HepG2 (cell line): ENCODE measurements around the gene FNDC3B. TPM values are rescaled to one million over a fixed set of nuclear protein-coding genes. Genes with fewer than 3 reads are reported as not detected.

Experiments used
- ATF2 ChIP-seq: sonication (generic); formaldehyde crosslinking; IDR thresholded peaks from 2 replicates; pipeline ENCODE4 v1.4.0; 2020; ENCODE audit warnings: missing genetic modification reagents
- HOXA5 ChIP-seq: sonication (generic); formaldehyde crosslinking; IDR thresholded peaks from 2 replicates; pipeline ENCODE4 v1.4.0; 2020; ENCODE audit warnings: missing genetic modification reagents
- HOXA7 ChIP-seq: sonication (generic); formaldehyde crosslinking; IDR thresholded peaks from 2 replicates; pipeline ENCODE4 v1.8.1; 2022; ENCODE audit warnings: mild to moderate bottlenecking, missing genetic modification reagents, moderate library complexity
- IRX3 ChIP-seq: sonication (generic); formaldehyde crosslinking; IDR thresholded peaks from 2 replicates; pipeline ENCODE4 v1.8.1; 2023; ENCODE audit warnings: mild to moderate bottlenecking, low read depth, missing genetic modification reagents, borderline replicate concordance
- MEIS1 ChIP-seq: sonication (generic); formaldehyde crosslinking; IDR thresholded peaks from 2 replicates; pipeline ENCODE4 v1.9.0; 2021; ENCODE audit warnings: mild to moderate bottlenecking, missing genetic modification reagents, moderate library complexity, borderline replicate concordance
- MIER2 ChIP-seq: IDR thresholded peaks from 2 replicates; pipeline ENCODE4 v1.6.1; 2016; ENCODE audit warnings: missing biosample characterization, missing genetic modification reagents
- MTF2 ChIP-seq: sonication (generic); formaldehyde crosslinking; IDR thresholded peaks from 2 replicates; pipeline ENCODE4 v1.5.0; 2020; ENCODE audit warnings: missing genetic modification reagents, borderline replicate concordance
- MXD3 ChIP-seq: IDR thresholded peaks from 2 replicates; pipeline ENCODE4 v1.6.1; 2016; ENCODE audit warnings: mild to moderate bottlenecking, missing biosample characterization, missing genetic modification reagents
- NR0B2 ChIP-seq: sonication (generic); formaldehyde crosslinking; IDR thresholded peaks from 2 replicates; pipeline ENCODE4 v1.4.0; 2020; ENCODE audit warnings: mild to moderate bottlenecking, missing genetic modification reagents
- PPARG ChIP-seq: conservative IDR thresholded peaks from 2 replicates; pipeline ENCODE4 v1.6.1; 2016; ENCODE audit warnings: missing biosample characterization, missing genetic modification reagents
- RAD21 ChIP-seq: fragments of 450-650 bp; formaldehyde crosslinking; IDR thresholded peaks from 2 replicates; pipeline ENCODE4 v1.5.0; 2020; ENCODE audit warnings: mild to moderate bottlenecking
- SIN3A ChIP-seq: IDR thresholded peaks from 2 replicates; pipeline ENCODE4 v1.6.1; 2011; ENCODE audit warnings: low read depth, mild to moderate bottlenecking, control low read depth, low read length, borderline replicate concordance
- SRSF1 ChIP-seq: fragments of 200-400 bp; formaldehyde crosslinking; optimal IDR thresholded peaks from 2 replicates; pipeline ENCODE3; 2017; ENCODE audit warnings: mild to moderate bottlenecking, low read depth, low read length, moderate library complexity
- TARDBP ChIP-seq: sonication (generic); formaldehyde crosslinking; IDR thresholded peaks from 2 replicates; pipeline ENCODE4 v1.8.0; 2022; ENCODE audit warnings: mild to moderate bottlenecking, missing genetic modification reagents
- TEF ChIP-seq: sonication (generic); formaldehyde crosslinking; IDR thresholded peaks from 2 replicates; pipeline ENCODE4 v1.5.0; 2020; ENCODE audit warnings: missing genetic modification reagents
- TSC22D2 ChIP-seq: sonication (generic); formaldehyde crosslinking; IDR thresholded peaks from 2 replicates; pipeline ENCODE4 v1.5.1; 2020; ENCODE audit warnings: missing genetic modification reagents, mild to moderate bottlenecking, borderline replicate concordance
- ZBTB26 ChIP-seq: IDR thresholded peaks from 2 replicates; pipeline ENCODE4 v1.6.1; 2016; ENCODE audit warnings: missing compliant biosample characterization, missing genetic modification reagents, borderline replicate concordance
- ZBTB39 ChIP-seq: sonication (generic); formaldehyde crosslinking; IDR thresholded peaks from 2 replicates; pipeline ENCODE4 v1.5.0; 2020; ENCODE audit warnings: missing genetic modification reagents
- ZNF207 ChIP-seq: fragments of 450-650 bp; IDR thresholded peaks from 2 replicates; pipeline ENCODE4 v1.6.1; 2016; ENCODE audit warnings: antibody characterized with exemption, borderline replicate concordance
- ZNF264 ChIP-seq: sonication (generic); formaldehyde crosslinking; IDR thresholded peaks from 2 replicates; pipeline ENCODE4 v1.4.0; 2020; ENCODE audit warnings: missing genetic modification reagents
- ZNF549 ChIP-seq: sonication (generic); formaldehyde crosslinking; IDR thresholded peaks from 2 replicates; pipeline ENCODE4 v1.5.0; 2020; ENCODE audit warnings: missing genetic modification reagents
- ZNF557 ChIP-seq: sonication (generic); formaldehyde crosslinking; IDR thresholded peaks from 2 replicates; pipeline ENCODE4 v1.4.0; 2020; ENCODE audit warnings: missing genetic modification reagents
- ZNF569 ChIP-seq: sonication (generic); formaldehyde crosslinking; IDR thresholded peaks from 2 replicates; pipeline ENCODE4 v1.5.0; 2020; ENCODE audit warnings: mild to moderate bottlenecking, missing genetic modification reagents, moderate library complexity, borderline replicate concordance
- ZNF619 ChIP-seq: sonication (generic); formaldehyde crosslinking; IDR thresholded peaks from 2 replicates; pipeline ENCODE4 v1.4.0; 2020; ENCODE audit warnings: mild to moderate bottlenecking, missing genetic modification reagents
- ZNF891 ChIP-seq: sonication (generic); formaldehyde crosslinking; IDR thresholded peaks from 2 replicates; pipeline ENCODE4 v1.5.0; 2020; ENCODE audit warnings: mild to moderate bottlenecking, missing genetic modification reagents
- ZSCAN31 ChIP-seq: sonication (generic); formaldehyde crosslinking; IDR thresholded peaks from 2 replicates; pipeline ENCODE4 v1.5.0; 2020; ENCODE audit warnings: low read depth, mild to moderate bottlenecking, missing genetic modification reagents
- polyA plus RNA-seq, 8 experiments: library from polyadenylated mRNA; depleted of rRNA in 3 of 8; stranded (reverse) in 7 of 8; unstranded in 1 of 8; fragments of >200 nt; fragmentation: Illumina TruSeq in 4 of 8; extraction: Trizol in 4 of 8; gene quantifications; 2 replicates each; pipeline versions ENCODE4 v1.2.1 to v1.2.3, GENCODE V29; 2011 to 2016; ENCODE audit warnings: low read depth in 4 of 8, missing spikeins in 1 of 8, mixed read lengths in 1 of 8; ENCODE audit not compliant: insufficient read depth in 1 of 8
- total RNA-seq, 5 experiments: library from RNA; depleted of rRNA; stranded (reverse); fragments of >200 nt; fragmentation: Illumina TruSeq; extraction: Trizol; gene quantifications; 2 replicates each; pipeline ENCODE4 v1.2.3, GENCODE V29; 2016; ENCODE audit warnings: low read depth in 1 of 5

FNDC3B gene
- total and polyA plus RNA-seq, 2 of the 13 experiments (the other 11 are each of a cell fraction or from before 2014, with no cell fraction given): 74.8 to 103 TPM

GRCh38 chr3:172101107-172101506 is 61.7 kb downstream of the FNDC3B start (continued):
- 0 out of 2 replicates have a peak, but pooled peaks have one; percentile 32 for TF ChIP-seq MIER2 (CRISPR knock-in tag)
- TF ChIP-seq IRX3 (CRISPR knock-in tag): no peak
- TF ChIP-seq MEIS1: no peak
- no peak for TF ChIP-seq ZNF619
- TF ChIP-seq ATF2 (CRISPR knock-in tag): peak; percentile 87
- TF ChIP-seq ZBTB39 (CRISPR knock-in tag): no peak
- no peak for TF ChIP-seq NR0B2
- TF ChIP-seq HOXA5 (CRISPR knock-in tag): no peak
- TF ChIP-seq TEF (CRISPR knock-in tag): no peak
- TF ChIP-seq TSC22D2: no peak
- no peak for TF ChIP-seq ZNF569
- no peak for TF ChIP-seq MXD3 (CRISPR knock-in tag)
- peak; percentile 95 for TF ChIP-seq ZBTB26
- no peak for TF ChIP-seq HOXA7 (CRISPR knock-in tag)
- no peak for TF ChIP-seq SRSF1
- TF ChIP-seq ZNF891 (CRISPR knock-in tag): no peak
- no peak for TF ChIP-seq ZNF557
- TF ChIP-seq RAD21: no peak
- TF ChIP-seq ZNF264 (CRISPR knock-in tag): peak; percentile 36; the same call in 1 of the 2 replicates
- no peak for TF ChIP-seq ZNF549 (CRISPR knock-in tag)
- TF ChIP-seq ZNF207: no peak
- no peak for TF ChIP-seq MTF2 (CRISPR knock-in tag)
- peak; percentile 69 for TF ChIP-seq PPARG (CRISPR knock-in tag)
- peak; percentile 77 for TF ChIP-seq SIN3A
- no peak for TF ChIP-seq ZSCAN31
- peak; percentile 52; the same call in 1 of the 2 replicates for TF ChIP-seq TARDBP (CRISPR knock-in tag)
